GM12872 (cell line): ENCODE data around the gene SMIM26.

Experiments used
- TF ChIP-seq, protein P1 (sequence below): IDR thresholded peaks from 3 replicates; pipeline ENCODE4 v1.5.1; 2011; ENCODE audit warnings: low read depth, mild to moderate bottlenecking, low read length, moderate library complexity; ENCODE audit not compliant: insufficient read depth

The SMIM26 gene

DNA sequence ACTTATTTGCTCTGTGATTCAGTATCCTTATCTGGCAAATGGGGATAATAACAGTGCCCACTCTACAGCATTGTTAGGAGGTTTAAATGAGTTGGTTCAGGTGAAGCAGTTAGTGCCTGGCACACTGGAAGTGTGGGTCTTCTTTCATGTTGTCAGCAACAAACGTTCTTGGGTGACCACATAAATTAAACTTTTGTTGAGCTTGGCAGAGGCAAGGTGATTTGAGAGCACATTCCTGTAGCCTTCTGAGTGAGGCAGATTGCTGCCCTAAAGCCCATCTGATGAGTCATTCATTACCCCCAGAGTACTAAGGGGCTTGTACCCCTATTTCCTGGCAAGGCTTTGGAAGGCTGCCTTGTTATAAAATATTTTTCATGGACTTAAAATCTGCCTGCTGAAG, 33.7 kb upstream of the SMIM26 start:
- TF ChIP-seq, protein P1, sequence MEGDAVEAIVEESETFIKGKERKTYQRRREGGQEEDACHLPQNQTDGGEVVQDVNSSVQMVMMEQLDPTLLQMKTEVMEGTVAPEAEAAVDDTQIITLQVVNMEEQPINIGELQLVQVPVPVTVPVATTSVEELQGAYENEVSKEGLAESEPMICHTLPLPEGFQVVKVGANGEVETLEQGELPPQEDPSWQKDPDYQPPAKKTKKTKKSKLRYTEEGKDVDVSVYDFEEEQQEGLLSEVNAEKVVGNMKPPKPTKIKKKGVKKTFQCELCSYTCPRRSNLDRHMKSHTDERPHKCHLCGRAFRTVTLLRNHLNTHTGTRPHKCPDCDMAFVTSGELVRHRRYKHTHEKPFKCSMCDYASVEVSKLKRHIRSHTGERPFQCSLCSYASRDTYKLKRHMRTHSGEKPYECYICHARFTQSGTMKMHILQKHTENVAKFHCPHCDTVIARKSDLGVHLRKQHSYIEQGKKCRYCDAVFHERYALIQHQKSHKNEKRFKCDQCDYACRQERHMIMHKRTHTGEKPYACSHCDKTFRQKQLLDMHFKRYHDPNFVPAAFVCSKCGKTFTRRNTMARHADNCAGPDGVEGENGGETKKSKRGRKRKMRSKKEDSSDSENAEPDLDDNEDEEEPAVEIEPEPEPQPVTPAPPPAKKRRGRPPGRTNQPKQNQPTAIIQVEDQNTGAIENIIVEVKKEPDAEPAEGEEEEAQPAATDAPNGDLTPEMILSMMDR, result no peak

DNA sequence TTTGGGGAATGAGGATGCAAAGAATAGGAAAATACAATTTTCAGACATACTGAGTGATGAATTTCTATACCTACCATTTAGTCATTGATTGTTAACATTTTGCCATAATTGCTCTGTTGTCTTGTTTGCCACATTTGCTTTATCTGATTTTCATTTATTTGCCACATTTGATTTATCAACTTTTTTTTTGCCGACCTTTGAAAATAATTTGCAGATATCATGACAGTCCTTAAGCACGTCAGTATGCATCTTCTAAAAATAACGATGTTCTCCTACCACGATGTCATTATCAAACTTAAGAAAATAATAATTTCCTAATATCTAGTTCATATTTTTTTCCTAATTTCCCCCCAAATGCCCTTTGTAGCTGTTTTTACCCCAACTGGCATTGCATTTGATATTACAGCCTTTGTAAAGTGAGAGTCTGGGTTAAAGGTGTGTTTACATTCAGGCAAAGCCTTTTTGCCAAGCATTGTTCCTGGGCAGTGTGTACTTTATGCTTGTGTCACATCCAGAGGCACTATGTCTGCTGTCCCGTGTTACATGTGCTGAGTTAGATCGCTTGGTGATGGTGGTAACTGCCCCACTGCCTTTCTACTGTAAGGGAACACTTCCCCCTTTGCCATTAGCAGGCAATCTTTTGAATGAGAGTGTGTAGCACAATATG, 33.1 kb upstream of the SMIM26 start:
- TF ChIP-seq, protein P1, result no peak

DNA sequence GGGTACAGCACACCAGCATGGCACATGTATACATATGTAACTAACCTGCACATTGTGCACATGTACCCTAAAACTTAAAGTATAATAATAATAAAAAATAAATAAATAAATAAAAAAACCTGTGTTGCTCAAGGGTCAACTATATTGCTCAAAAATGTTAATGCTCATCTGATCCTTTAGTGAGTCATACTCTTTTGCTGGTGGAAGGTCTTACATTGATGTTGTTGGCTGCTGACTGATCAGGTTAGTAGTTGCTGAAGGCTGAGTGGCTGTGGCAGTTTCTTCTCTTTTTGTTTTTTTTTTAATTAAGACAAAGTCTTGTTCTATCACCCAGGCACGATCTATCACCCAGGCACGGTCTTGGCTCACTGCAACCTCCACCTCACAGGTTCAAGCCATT, 29.6 kb upstream of the SMIM26 start:
- TF ChIP-seq, protein P1, result no peak

DNA sequence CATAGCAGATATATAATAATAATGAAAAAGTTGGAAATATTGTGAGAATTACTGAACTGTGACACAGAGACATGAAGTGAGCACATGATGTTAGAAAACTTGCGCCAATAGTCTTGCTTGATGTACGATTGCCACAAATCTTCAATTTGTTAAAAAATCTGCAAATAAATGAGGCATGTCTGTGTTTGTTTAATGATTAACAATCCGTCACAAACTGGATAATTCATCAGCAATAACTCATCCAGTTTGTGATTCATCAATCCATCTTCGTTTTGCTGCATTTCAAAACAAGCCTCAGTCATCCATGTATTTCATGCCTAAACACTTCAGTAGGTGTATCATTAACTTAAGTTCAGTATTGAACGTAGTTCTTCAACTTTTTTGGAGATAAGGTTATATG, 25.5 kb upstream of the SMIM26 start:
- TF ChIP-seq, protein P1, result no peak

DNA sequence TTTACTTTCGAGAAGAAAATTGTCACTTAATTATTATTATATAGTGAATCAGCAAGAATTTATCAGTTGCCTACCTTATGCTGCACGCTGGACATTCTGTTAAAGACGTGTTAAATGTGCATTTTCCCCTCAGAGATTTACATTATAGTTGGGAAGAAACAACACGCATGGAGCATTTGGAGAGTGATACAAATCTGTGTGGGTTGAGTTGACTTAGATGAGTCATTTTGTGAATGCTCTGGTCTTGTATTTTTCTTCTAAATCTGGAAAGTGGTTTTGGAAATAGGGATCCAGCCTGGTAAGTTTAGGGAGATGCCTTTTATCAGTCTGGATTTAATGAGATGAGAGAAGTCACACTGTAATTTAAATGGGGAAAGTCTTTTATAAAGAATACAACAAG, 24.0 kb upstream of the SMIM26 start:
- TF ChIP-seq, protein P1, result no peak

DNA sequence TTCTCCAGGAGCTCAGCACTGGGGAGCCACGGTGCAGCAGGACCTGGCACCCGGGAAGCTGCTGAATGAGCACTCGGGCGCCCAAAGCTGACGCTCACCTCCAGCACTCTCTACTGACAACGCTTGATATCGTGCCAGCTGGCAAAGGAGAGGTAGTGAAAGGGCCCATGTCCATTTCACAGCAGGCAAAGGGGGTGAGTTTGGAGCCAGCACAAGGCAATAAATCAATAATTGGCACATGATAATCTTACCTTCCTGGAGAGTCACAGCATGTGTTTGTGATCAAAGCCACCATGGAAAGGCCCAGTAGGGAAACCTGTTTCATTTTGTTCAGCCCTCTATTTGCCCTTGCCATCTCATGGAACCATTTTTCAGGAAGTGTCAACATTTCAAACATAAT, 23.3 kb upstream of the SMIM26 start:
- TF ChIP-seq, protein P1, result no peak

DNA sequence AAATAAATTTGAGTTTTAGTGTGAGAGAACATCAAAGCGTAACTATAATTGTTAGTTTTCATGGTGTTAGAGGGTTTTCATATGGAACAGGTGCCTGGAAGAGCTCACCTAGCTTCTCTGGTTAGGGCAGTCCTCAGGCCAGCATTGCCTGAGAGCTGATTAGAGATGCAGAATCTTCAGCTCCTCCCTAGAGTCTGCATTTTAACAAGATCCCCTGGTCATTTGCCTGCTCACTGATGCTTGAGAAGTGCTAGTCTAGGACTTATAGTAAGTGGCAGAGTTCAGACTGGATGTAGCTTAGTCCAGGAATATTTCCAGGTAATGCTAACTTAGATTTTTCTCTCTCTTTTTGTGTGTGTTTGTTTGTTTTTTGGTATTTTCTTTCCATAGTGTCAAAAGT, 21.7 kb upstream of the SMIM26 start:
- TF ChIP-seq, protein P1, result no peak

DNA sequence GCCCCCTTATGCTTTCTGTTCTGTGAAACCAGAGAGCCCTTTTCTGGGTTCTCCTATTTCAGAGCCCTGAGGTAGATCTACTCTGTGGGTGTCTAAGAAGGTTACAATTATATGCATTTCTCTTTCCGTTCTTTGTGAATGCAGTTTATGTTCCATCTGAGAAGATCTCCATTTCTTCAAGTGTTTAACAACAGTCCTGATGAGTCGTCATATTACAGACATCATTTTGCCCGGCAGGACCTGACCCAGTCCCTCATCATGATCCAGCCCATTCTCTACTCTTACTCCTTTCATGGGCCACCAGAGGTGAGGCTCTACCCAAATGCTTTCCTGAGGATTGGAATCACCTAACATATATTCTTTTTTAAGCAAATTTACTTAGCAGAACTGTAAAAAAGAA, 18.8 kb upstream of the SMIM26 start:
- TF ChIP-seq, protein P1, result no peak
